H9 (cell line): Measurements from ENCODE around the gene MOGAT2. TPM values are rescaled to one million over a fixed set of nuclear protein-coding genes. Genes with fewer than 3 reads are reported as not detected.

Experiments
- DNase-seq: peaks from one replicate; pipeline ENCODE4 v3.0.0-alpha.2; 2017
- H2AFZ ChIP-seq: one replicate; pipeline ENCODE4 v1.6.1; 2013; ENCODE audit warnings: mild to moderate bottlenecking, low read length, control low read depth, moderate library complexity
- H2AK5ac ChIP-seq: 2 replicates; pipeline ENCODE4 v1.6.1; 2013; ENCODE audit warnings: low read length, control low read depth, mixed read lengths; ENCODE audit not compliant: insufficient read length
- H2BK120ac ChIP-seq: one replicate; pipeline ENCODE4 v1.6.1; 2013; ENCODE audit warnings: low read depth, mild to moderate bottlenecking, low read length, control low read depth, inconsistent platforms; ENCODE audit not compliant: poor library complexity, severe bottlenecking
- H2BK12ac ChIP-seq: 2 replicates; pipeline ENCODE4 v1.6.1; 2013; ENCODE audit warnings: low read length, control low read depth, mixed read lengths, low read depth; ENCODE audit not compliant: insufficient read length
- H2BK15ac ChIP-seq: 2 replicates; pipeline ENCODE4 v1.6.1; 2013; ENCODE audit warnings: low read depth, low read length, control low read depth
- H2BK20ac ChIP-seq: one replicate; pipeline ENCODE4 v1.6.1; 2013; ENCODE audit warnings: low read depth, mild to moderate bottlenecking, low read length, control low read depth, inconsistent platforms; ENCODE audit not compliant: poor library complexity, severe bottlenecking
- H2BK5ac ChIP-seq: 2 replicates; pipeline ENCODE4 v1.6.1; 2013; ENCODE audit warnings: low read length, control low read depth, mixed read lengths; ENCODE audit not compliant: insufficient read length
- H3K14ac ChIP-seq: 2 replicates; pipeline ENCODE4 v1.6.1; 2013; ENCODE audit warnings: low read length, control low read depth; ENCODE audit not compliant: insufficient read depth
- H3K18ac ChIP-seq: 2 replicates; pipeline ENCODE4 v1.6.1; 2013; ENCODE audit warnings: low read depth, mild to moderate bottlenecking, mixed read lengths, low read length, control low read depth; ENCODE audit not compliant: insufficient read length
- H3K23ac ChIP-seq: 2 replicates; pipeline ENCODE4 v1.6.1; 2013; ENCODE audit warnings: low read length, control low read depth, mixed read lengths, low read depth; ENCODE audit not compliant: insufficient read length
- H3K23me2 ChIP-seq: 2 replicates; pipeline ENCODE4 v1.6.1; 2013; ENCODE audit warnings: low read depth, mild to moderate bottlenecking, mixed read lengths, low read length, control low read depth; ENCODE audit not compliant: insufficient read length, poor library complexity, severe bottlenecking
- H3K27ac ChIP-seq: 2 replicates; pipeline ENCODE4 v1.5.1; 2013; ENCODE audit warnings: low read length, control low read depth, mixed read lengths, low read depth; ENCODE audit not compliant: insufficient read length
- H3K27me3 ChIP-seq: 2 replicates; pipeline ENCODE4 v1.6.1; 2013; ENCODE audit warnings: low read length, control low read depth, inconsistent platforms; ENCODE audit not compliant: insufficient read depth
- H3K4ac ChIP-seq: 2 replicates; pipeline ENCODE4 v1.6.1; 2013; ENCODE audit warnings: low read depth, mild to moderate bottlenecking, control low read depth, inconsistent platforms, low read length, moderate library complexity
- H3K4me1 ChIP-seq: 2 replicates; pipeline ENCODE4 v1.6.1; 2013; ENCODE audit warnings: low read length, control low read depth, inconsistent platforms; ENCODE audit not compliant: insufficient read depth
- H3K4me2 ChIP-seq: 2 replicates; pipeline ENCODE4 v1.6.1; 2013; ENCODE audit warnings: low read length, control low read depth, mixed read lengths; ENCODE audit not compliant: insufficient read length, insufficient read depth
- H3K56ac ChIP-seq: 2 replicates; pipeline ENCODE4 v1.6.1; 2013; ENCODE audit warnings: low read depth, mild to moderate bottlenecking, mixed read lengths, low read length, control low read depth; ENCODE audit not compliant: insufficient read length
- H3K79me1 ChIP-seq: 2 replicates; pipeline ENCODE4 v1.6.1; 2013; ENCODE audit warnings: low read depth, mild to moderate bottlenecking, moderate library complexity, low read length, control low read depth, inconsistent platforms; ENCODE audit not compliant: insufficient read depth, poor library complexity, severe bottlenecking
- H3K79me2 ChIP-seq: 2 replicates; pipeline ENCODE4 v1.6.1; 2013; ENCODE audit warnings: low read length, control low read depth, inconsistent platforms; ENCODE audit not compliant: insufficient read depth
- H3K9ac ChIP-seq: 2 replicates; pipeline ENCODE4 v1.6.1; 2013; ENCODE audit warnings: low read length, control low read depth, mixed read lengths; ENCODE audit not compliant: insufficient read length; ENCODE audit errors: extremely low read depth
- H3K9me3 ChIP-seq: one replicate; pipeline ENCODE4 v1.6.1; 2013; ENCODE audit warnings: low read depth, low read length, inconsistent platforms; ENCODE audit not compliant: control insufficient read depth
- H3T11ph ChIP-seq: one replicate; pipeline ENCODE4 v1.6.1; 2013; ENCODE audit warnings: mild to moderate bottlenecking, low read length, control low read depth, inconsistent platforms
- H4K20me1 ChIP-seq: one replicate; pipeline ENCODE4 v1.6.1; 2013; ENCODE audit not compliant: control insufficient read depth, insufficient read length, insufficient read depth
- H4K5ac ChIP-seq: 2 replicates; pipeline ENCODE4 v1.6.1; 2013; ENCODE audit warnings: low read depth, mild to moderate bottlenecking, mixed read lengths, low read length, control low read depth; ENCODE audit not compliant: insufficient read length
- H4K8ac ChIP-seq: replicated peaks from 2 replicates; pipeline ENCODE4 v1.6.1; 2013; ENCODE audit warnings: low read length, control low read depth, mixed read lengths, low read depth; ENCODE audit not compliant: insufficient read length
- H4K91ac ChIP-seq: 2 replicates; pipeline ENCODE4 v1.6.1; 2013; ENCODE audit warnings: low read depth, mild to moderate bottlenecking, moderate library complexity, mixed read lengths, low read length, control low read depth; ENCODE audit not compliant: insufficient read length
- H3K27ac Mint-ChIP-seq, 3 experiments: 2 replicates in 2 of 3; 3 replicates in 1 of 3; pipeline ENCODE4 v1.8.0; 2020 to 2021; ENCODE audit warnings: mixed read lengths in 3 of 3, mild to moderate bottlenecking in 1 of 3, moderate library complexity in 1 of 3
- H3K27me3 Mint-ChIP-seq: 2 replicates; pipeline ENCODE4 v1.8.0; 2021; ENCODE audit warnings: low read depth, mild to moderate bottlenecking, moderate library complexity, mixed read lengths
- H3K36me3 Mint-ChIP-seq, 3 experiments: 2 replicates in 2 of 3; 3 replicates in 1 of 3; pipeline ENCODE4 v1.8.0; 2020 to 2021; ENCODE audit warnings: low read depth in 3 of 3, mixed read lengths in 3 of 3; ENCODE audit not compliant: insufficient read depth in 1 of 3
- H3K4me1 Mint-ChIP-seq, 2 experiments: 2 replicates each; pipeline ENCODE4 v1.8.0; 2020; ENCODE audit warnings: mixed read lengths in 2 of 2
- H3K4me3 Mint-ChIP-seq, 2 experiments: 2 replicates in 1 of 2; 3 replicates in 1 of 2; pipeline ENCODE4 v1.8.0; 2020 to 2021; ENCODE audit warnings: mild to moderate bottlenecking in 2 of 2, mixed read lengths in 2 of 2, moderate library complexity in 1 of 2
- H3K9me3 Mint-ChIP-seq, 2 experiments: 2 replicates in 1 of 2; 3 replicates in 1 of 2; pipeline ENCODE4 v1.8.0; 2020; ENCODE audit warnings: mild to moderate bottlenecking in 2 of 2, mixed read lengths in 2 of 2, moderate library complexity in 1 of 2
- WGBS: extraction: QIAGEN DNeasy Blood & Tissue Kit; methylation state at CpG from one replicate; pipeline ENCODE4 v1.1.7; 2013; ENCODE audit warnings: missing lambda C conversion rate, low lambda C conversion rate, mixed read lengths; ENCODE audit not compliant: insufficient read length; ENCODE audit errors: extremely low coverage; 5-methylcytosine and 5-hydroxymethylcytosine counted together
- total RNA-seq: library from RNA; stranded (reverse); gene quantifications from 2 replicates; pipeline ENCODE4 v1.2.1, GENCODE V29; 2021
- TF ChIP-seq, protein P1 (sequence below): fragments of 200-600 bp; sonication (generic); conservative IDR thresholded peaks from 3 replicates; pipeline ENCODE4 v1.8.0; 2021; ENCODE audit warnings: antibody characterized with exemption, mild to moderate bottlenecking

MOGAT2 gene
- total RNA-seq, 1 experiment from 2014 or later: not detected

GRCh38 chr11:75731095-75731494 is 13.5 kb downstream of the MOGAT2 start:
- Histone ChIP-seq H3K27ac (no peak overlapping the region), H3K23ac (no peak overlapping the region), H3K4ac (no peak overlapping the region), H2BK15ac (no peak overlapping the region), H4K20me1 (no peaks in the 10 kb centered on the region), H2BK5ac (no peak overlapping the region), H3K9ac (no peak overlapping the region), H2BK120ac (no peak overlapping the region), H3K56ac (no peak overlapping the region), H3K79me1 (no peaks in the 10 kb centered on the region), H3K14ac (no peak overlapping the region), H3K4me1 (no peaks in the 10 kb centered on the region), H4K91ac (no peak overlapping the region), H4K8ac (no peak overlapping the region), H3K23me2 (no peaks in the 10 kb centered on the region), H2BK20ac (no peak overlapping the region), H3K79me2 (no peaks in the 10 kb centered on the region), H4K5ac (no peak overlapping the region), H3K27me3 (no peaks in the 10 kb centered on the region), H3K9me3 (no peaks in the 10 kb centered on the region), H2AK5ac (no peak overlapping the region), H2BK12ac (no peak overlapping the region), H3K18ac (no peak overlapping the region), H2AFZ (no peak overlapping the region), H3K4me2 (no peak overlapping the region), H3T11ph (no peak overlapping the region)
- Mint-ChIP-seq H3K27ac (no peak overlapping the region; a peak in 1 of 7 replicates), H3K36me3 (no peaks in the 10 kb centered on the region; a peak in 1 of 7 replicates), H3K4me3 (no peak overlapping the region), H3K27me3 (peaks cover 14% of the 10 kb centered on the region), H3K9me3 (no peaks in the 10 kb centered on the region), H3K4me1 (peaks cover 0 to under 1% of the 10 kb centered on the region in 2 experiments; a peak in 2 of 4 replicates)
- WGBS: no CpG with 5 or more reads among the region's 5 CpGs
- DNase-seq: no peak
- TF ChIP-seq, protein P1, sequence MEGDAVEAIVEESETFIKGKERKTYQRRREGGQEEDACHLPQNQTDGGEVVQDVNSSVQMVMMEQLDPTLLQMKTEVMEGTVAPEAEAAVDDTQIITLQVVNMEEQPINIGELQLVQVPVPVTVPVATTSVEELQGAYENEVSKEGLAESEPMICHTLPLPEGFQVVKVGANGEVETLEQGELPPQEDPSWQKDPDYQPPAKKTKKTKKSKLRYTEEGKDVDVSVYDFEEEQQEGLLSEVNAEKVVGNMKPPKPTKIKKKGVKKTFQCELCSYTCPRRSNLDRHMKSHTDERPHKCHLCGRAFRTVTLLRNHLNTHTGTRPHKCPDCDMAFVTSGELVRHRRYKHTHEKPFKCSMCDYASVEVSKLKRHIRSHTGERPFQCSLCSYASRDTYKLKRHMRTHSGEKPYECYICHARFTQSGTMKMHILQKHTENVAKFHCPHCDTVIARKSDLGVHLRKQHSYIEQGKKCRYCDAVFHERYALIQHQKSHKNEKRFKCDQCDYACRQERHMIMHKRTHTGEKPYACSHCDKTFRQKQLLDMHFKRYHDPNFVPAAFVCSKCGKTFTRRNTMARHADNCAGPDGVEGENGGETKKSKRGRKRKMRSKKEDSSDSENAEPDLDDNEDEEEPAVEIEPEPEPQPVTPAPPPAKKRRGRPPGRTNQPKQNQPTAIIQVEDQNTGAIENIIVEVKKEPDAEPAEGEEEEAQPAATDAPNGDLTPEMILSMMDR: no peak
